ENCODE measurements around the gene YARS1.

The YARS1 gene

DNA sequence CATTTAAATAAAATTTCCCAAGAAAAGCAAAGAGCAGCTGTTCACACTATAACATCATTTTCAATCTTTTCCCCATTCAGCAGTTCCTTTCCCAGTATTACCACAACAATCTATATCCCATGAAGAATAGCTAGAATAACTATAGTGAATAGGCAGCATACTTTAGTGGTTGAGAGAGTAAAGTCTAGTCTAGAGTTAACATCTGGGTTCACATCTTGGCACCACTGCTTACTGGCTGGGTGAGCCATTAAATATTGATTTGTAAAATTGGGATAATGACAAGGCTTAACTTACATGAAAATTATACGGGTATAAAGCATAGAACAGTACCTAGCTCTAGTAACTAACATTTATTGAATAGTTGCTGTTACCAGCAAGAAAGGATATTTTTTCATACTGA lies 14.7 kb upstream of the YARS1 start:
- no peaks in the 10 kb centered on the region for H3F3A ChIP-seq (ENCODE audit: low read depth)
- H3K36me3 ChIP-seq (ENCODE audit: insufficient read depth, low read length) = peaks cover 54% of the 10 kb centered on the region; the same call in 1 of the 2 replicates
- H2AFZ ChIP-seq (ENCODE audit: low read length) = no peak overlapping the region
- no peak overlapping the region for H3K9ac ChIP-seq (ENCODE audit: low read depth, low read length, poor library complexity, severe bottlenecking)
- H3K9me2 ChIP-seq (replicated peaks; ENCODE audit: low read depth, low read length) = no peaks in the 10 kb centered on the region
- no peak overlapping the region for H3K4me2 ChIP-seq (ENCODE audit: low read depth, low read length, poor library complexity, severe bottlenecking)
- TF ChIP-seq CTCF (conservative IDR thresholded peaks at IDR 0.05; ENCODE audit: low read length) (no peak), EZH2phosphoT487 (IDR thresholded peaks at IDR 0.05; ENCODE audit: borderline replicate concordance) (no peak)
- no peaks in the 10 kb centered on the region for H3K4me1 ChIP-seq (ENCODE audit: insufficient read depth, low read length, poor library complexity, severe bottlenecking)
- 0 out of 2 replicates have a peak, but pooled peaks cover 2% of the 10 kb centered on the region for H3K79me2 ChIP-seq (ENCODE audit: insufficient read depth, low read length)
- H3K4me3 ChIP-seq (ENCODE audit: low read length, poor library complexity, severe bottlenecking) = no peak overlapping the region
- H4K20me1 ChIP-seq (ENCODE audit: insufficient read depth, low read length, poor library complexity, severe bottlenecking) = peaks cover 5% of the 10 kb centered on the region
- H3K27me3 ChIP-seq (ENCODE audit: insufficient read depth, low read length, poor library complexity, severe bottlenecking) = no peaks in the 10 kb centered on the region
- no peaks in the 10 kb centered on the region for H3K9me3 ChIP-seq (ENCODE audit: insufficient read depth, low read depth, low read length)

DNA sequence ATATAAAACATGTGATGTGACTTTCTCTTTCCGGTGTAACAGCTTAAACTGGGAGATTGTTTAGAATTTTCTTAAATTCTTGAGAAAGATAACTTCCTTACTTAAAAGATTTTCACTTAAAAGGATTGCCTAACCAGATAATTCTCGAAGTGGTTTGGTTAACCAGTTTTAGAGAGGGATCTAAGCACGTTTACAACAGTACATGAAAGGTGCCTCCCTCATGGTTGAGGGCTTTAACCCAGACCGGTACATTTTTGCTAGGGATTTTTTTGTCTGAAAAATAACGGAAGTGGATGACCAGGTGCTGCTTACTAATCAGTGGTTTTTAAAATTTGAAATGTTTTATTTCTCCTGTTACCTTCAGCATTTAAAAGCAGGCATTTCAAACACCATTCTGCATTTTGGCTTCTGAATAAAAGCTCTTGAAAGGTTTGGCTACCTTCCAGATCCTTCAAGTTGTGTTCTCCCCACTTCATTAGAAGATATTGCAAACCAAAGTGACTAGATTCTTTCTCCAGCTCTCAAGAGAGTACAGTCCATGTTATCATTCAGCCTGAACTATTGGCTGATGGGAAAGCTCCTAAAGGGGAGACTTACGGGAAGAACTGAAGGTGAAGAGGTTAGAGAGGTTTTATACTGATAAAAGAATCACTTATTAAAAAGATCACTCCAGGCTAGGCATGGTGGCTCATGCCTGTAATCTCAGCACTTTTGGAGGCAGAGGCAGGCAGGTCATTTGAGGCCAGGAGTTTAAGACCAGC lies 13.1 kb upstream of the YARS1 start:
- H3K79me2 ChIP-seq (ENCODE audit: insufficient read depth, low read length) = peaks cover 2% of the 10 kb centered on the region; the same call in 1 of the 2 replicates
- peaks cover 11% of the 10 kb centered on the region for H4K20me1 ChIP-seq (ENCODE audit: insufficient read depth, low read length, poor library complexity, severe bottlenecking)
- H3K9me2 ChIP-seq (replicated peaks; ENCODE audit: low read depth, low read length) = no peaks in the 10 kb centered on the region
- no peak for TF ChIP-seq CTCF (conservative IDR thresholded peaks at IDR 0.05; ENCODE audit: low read length)
- TF ChIP-seq EZH2phosphoT487 (IDR thresholded peaks at IDR 0.05; ENCODE audit: borderline replicate concordance) = no peak
- no peak overlapping the region for H3K4me3 ChIP-seq (ENCODE audit: low read length, poor library complexity, severe bottlenecking)
- no peak overlapping the region for H2AFZ ChIP-seq (ENCODE audit: low read length)
- no peak overlapping the region for H3K4me2 ChIP-seq (ENCODE audit: low read depth, low read length, poor library complexity, severe bottlenecking)
- H3K27me3 ChIP-seq (ENCODE audit: insufficient read depth, low read length, poor library complexity, severe bottlenecking) = no peaks in the 10 kb centered on the region
- H3K36me3 ChIP-seq (ENCODE audit: insufficient read depth, low read length) = peaks cover 60% of the 10 kb centered on the region; the same call in 1 of the 2 replicates
- no peaks in the 10 kb centered on the region for H3F3A ChIP-seq (ENCODE audit: low read depth)
- H3K9ac ChIP-seq (ENCODE audit: low read depth, low read length, poor library complexity, severe bottlenecking) = no peak overlapping the region
- no peaks in the 10 kb centered on the region for H3K9me3 ChIP-seq (ENCODE audit: insufficient read depth, low read depth, low read length)
- peaks cover 6% of the 10 kb centered on the region for H3K4me1 ChIP-seq (ENCODE audit: insufficient read depth, low read length, poor library complexity, severe bottlenecking)

DNA sequence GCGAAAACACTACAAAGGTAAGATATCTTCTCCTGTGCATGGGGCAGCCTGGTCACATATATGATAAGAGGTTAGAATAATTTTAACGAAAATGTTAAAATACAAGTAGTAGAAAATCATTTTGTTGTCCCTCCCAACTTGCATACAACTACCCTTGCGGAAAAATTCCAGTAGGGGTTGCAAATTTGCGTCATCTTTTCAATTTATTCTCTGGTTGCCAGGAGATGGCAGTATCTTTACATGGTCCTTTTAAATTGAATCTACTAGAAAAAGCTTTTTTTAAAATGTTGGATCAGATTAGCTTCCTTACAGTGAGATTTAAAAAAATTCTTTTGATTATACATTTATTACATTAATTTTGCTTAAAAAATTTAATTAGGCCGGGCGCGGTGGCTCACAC lies 11.2 kb upstream of the YARS1 start:
- Histone ChIP-seq H4K20me1 (ENCODE audit: insufficient read depth, low read length, poor library complexity, severe bottlenecking) (peaks cover 16% of the 10 kb centered on the region), H3K9ac (ENCODE audit: low read depth, low read length, poor library complexity, severe bottlenecking) (no peak overlapping the region), H3K4me2 (ENCODE audit: low read depth, low read length, poor library complexity, severe bottlenecking) (no peak overlapping the region), H3K9me2 (replicated peaks; ENCODE audit: low read depth, low read length) (no peaks in the 10 kb centered on the region), H2AFZ (ENCODE audit: low read length) (no peak overlapping the region), H3F3A (ENCODE audit: low read depth) (no peaks in the 10 kb centered on the region), H3K36me3 (ENCODE audit: insufficient read depth, low read length) (peaks cover 55% of the 10 kb centered on the region; the same call in 1 of the 2 replicates), H3K4me3 (ENCODE audit: low read length, poor library complexity, severe bottlenecking) (no peak overlapping the region), H3K9me3 (ENCODE audit: insufficient read depth, low read depth, low read length) (no peaks in the 10 kb centered on the region), H3K27me3 (ENCODE audit: insufficient read depth, low read length, poor library complexity, severe bottlenecking) (no peaks in the 10 kb centered on the region), H3K4me1 (ENCODE audit: insufficient read depth, low read length, poor library complexity, severe bottlenecking) (peaks cover 6% of the 10 kb centered on the region), H3K79me2 (ENCODE audit: insufficient read depth, low read length) (peaks cover 14% of the 10 kb centered on the region; the same call in 1 of the 2 replicates)
- TF ChIP-seq EZH2phosphoT487 (IDR thresholded peaks at IDR 0.05; ENCODE audit: borderline replicate concordance) (no peak), CTCF (conservative IDR thresholded peaks at IDR 0.05; ENCODE audit: low read length) (peak; percentile 62)
